ENCODE results near the gene MTERF4. TPM values are rescaled to one million over a fixed set of nuclear protein-coding genes. Genes with fewer than 3 reads are reported as not detected.

Gene MTERF4
- total RNA-seq, 4 donors from 2014 or later = 28.9 to 60.5 (median 38.9) TPM

DNA sequence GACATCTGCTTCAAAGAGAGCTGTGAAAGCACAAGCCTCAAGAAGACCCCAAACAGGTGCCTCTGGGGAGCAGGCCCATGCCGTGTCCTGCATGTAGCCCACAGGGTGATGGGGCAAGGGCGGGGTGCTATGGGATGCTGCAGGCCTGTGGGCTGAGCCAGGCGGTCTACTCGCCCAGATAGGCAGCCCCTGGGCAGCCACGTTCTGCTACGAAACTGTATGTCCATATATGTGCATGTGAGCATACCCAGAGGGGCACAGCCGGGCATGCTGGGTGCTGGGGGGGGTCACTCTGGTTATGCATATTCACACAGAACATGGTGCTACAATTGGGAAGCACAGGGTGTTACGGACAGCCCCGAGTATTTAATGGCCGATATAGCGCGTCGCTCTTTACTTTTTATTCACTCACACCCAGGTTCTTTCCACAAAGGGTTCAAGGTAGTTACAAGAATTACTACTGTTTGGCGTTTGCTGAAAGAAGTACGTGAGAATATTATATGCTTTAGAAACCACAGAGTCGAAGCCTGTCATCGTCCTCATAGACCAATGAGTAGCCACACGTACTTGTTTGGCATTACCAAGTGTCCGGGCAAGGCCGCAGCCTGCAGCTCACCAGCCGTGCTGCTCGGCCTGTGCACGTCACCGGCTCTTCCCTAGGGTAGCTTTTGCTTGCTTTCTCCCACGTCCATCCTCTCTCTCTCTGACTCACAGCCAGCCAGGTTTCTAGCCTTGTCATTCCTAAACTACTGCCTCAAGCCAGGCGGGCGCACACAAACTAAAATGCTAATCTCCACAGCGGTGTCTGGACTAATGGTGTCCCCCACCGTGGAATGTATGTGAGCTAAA, 14.4 kb downstream of the MTERF4 start:
- no peaks in the 10 kb centered on the region for H3K27me3 ChIP-seq
- no peak overlapping the region for H3K4me3 ChIP-seq
- WGBS, 2 donors = 90 to 91% methylated on average over 29 of the region's 29 CpGs
- H3K36me3 ChIP-seq = peaks cover under 1 to 97% (median 7%) of the 10 kb centered on the region in 3 donors
- no peak for DNase-seq (ENCODE audit: low spot score in 2 of 2)
- no peak overlapping the region for H3K27ac ChIP-seq
- peaks cover 0 to 7% (median 0%) of the 10 kb centered on the region in 4 donors for H3K4me1 ChIP-seq
- TF ChIP-seq EP300 (IDR thresholded peaks at IDR 0.05) = no peak
- TF ChIP-seq, protein P1, sequence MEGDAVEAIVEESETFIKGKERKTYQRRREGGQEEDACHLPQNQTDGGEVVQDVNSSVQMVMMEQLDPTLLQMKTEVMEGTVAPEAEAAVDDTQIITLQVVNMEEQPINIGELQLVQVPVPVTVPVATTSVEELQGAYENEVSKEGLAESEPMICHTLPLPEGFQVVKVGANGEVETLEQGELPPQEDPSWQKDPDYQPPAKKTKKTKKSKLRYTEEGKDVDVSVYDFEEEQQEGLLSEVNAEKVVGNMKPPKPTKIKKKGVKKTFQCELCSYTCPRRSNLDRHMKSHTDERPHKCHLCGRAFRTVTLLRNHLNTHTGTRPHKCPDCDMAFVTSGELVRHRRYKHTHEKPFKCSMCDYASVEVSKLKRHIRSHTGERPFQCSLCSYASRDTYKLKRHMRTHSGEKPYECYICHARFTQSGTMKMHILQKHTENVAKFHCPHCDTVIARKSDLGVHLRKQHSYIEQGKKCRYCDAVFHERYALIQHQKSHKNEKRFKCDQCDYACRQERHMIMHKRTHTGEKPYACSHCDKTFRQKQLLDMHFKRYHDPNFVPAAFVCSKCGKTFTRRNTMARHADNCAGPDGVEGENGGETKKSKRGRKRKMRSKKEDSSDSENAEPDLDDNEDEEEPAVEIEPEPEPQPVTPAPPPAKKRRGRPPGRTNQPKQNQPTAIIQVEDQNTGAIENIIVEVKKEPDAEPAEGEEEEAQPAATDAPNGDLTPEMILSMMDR (IDR thresholded peaks at IDR 0.05) = no peak
- TF ChIP-seq POLR2A (IDR thresholded peaks at IDR 0.05) = no peak
- H3K9me3 ChIP-seq = no peaks in the 10 kb centered on the region

DNA sequence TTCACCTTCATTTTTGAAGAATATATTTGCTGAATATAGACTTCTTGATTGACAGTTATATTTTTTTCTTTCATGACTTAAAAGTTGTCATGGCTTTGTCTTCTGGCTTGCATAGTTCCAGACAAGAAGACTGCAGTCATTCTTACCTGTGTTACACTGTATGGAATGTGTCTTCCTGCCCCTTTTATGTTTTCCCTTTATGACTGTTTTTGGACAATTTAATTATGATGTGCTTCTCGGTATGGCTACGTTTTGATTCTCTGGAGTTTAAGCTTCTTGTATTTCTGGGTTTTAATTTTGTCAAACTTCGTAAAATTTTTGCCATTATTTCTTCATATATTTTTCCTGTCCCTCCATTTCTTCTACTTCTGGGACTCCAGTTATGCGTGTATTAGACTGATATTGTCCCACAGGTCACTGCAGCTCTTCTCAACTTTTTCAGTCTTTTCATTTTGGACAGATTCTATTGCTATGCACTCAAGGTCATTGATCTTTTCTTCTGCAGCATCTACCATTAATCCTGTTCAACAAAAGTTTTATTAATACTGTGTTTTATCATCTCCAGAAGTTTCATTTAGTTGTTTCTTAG, 17.1 kb downstream of the MTERF4 start:
- WGBS, 2 donors = 94 to 95% methylated on average over 4 of the region's 4 CpGs
- H3K4me3 ChIP-seq = no peak overlapping the region
- TF ChIP-seq POLR2A (IDR thresholded peaks at IDR 0.05) (no peak), EP300 (IDR thresholded peaks at IDR 0.05) (no peak)
- TF ChIP-seq, protein P1 (IDR thresholded peaks at IDR 0.05) = no peak
- no peak for DNase-seq (ENCODE audit: low spot score in 2 of 2)
- no peaks in the 10 kb centered on the region for H3K27me3 ChIP-seq
- peaks cover 0 to 81% (median 7%) of the 10 kb centered on the region in 3 donors for H3K36me3 ChIP-seq
- H3K27ac ChIP-seq = no peak overlapping the region
- no peaks in the 10 kb centered on the region for H3K9me3 ChIP-seq
- H3K4me1 ChIP-seq = peaks cover 0 to 12% (median 0%) of the 10 kb centered on the region in 4 donors

- WGBS, 2 donors = 85% methylated on average over 5 of the region's 5 CpGs
- Histone ChIP-seq H3K4me1 (peaks cover 0 to 12% (median 0%) of the 10 kb centered on the region in 4 donors), H3K4me3 (no peak overlapping the region), H3K36me3 (peaks cover 0 to 62% (median 5%) of the 10 kb centered on the region in 3 donors), H3K27ac (no peak overlapping the region), H3K9me3 (no peaks in the 10 kb centered on the region), H3K27me3 (no peaks in the 10 kb centered on the region)
- no peak for DNase-seq (ENCODE audit: low spot score in 2 of 2)
- TF ChIP-seq, protein P1 (IDR thresholded peaks at IDR 0.05) = no peak
- TF ChIP-seq EP300 (IDR thresholded peaks at IDR 0.05) (no peak), POLR2A (IDR thresholded peaks at IDR 0.05) (no peak)
These were observed 19.0 kb downstream of the MTERF4 start for GRCh38 chr2:241083091-241083415.

GRCh38 chr2:241082341-241083090, 19.6 kb downstream of the MTERF4 start:
- Histone ChIP-seq H3K27ac (peak overlapping the region in 1 of 4 donors; percentile 14), H3K27me3 (no peaks in the 10 kb centered on the region), H3K36me3 (peaks cover 0 to 57% (median 5%) of the 10 kb centered on the region in 3 donors), H3K9me3 (no peaks in the 10 kb centered on the region), H3K4me3 (no peak overlapping the region), H3K4me1 (peaks cover 0 to 12% (median 0%) of the 10 kb centered on the region in 4 donors)
- no peak for TF ChIP-seq POLR2A (IDR thresholded peaks at IDR 0.05)
- TF ChIP-seq, protein P1 (IDR thresholded peaks at IDR 0.05) = no peak
- TF ChIP-seq EP300 (IDR thresholded peaks at IDR 0.05) = no peak
- WGBS, 2 donors = 82 to 85% methylated on average over 14 of the region's 14 CpGs
- DNase-seq (ENCODE audit: low spot score in 2 of 2) = no peak
